ENCODE results near the gene ARL2BP.
"Not testable (repeated sequence)": the region's sequence is repeated elsewhere in the genome, so short reads cannot be mapped to it uniquely, and the experiment has no call there.

The ARL2BP gene

DNA sequence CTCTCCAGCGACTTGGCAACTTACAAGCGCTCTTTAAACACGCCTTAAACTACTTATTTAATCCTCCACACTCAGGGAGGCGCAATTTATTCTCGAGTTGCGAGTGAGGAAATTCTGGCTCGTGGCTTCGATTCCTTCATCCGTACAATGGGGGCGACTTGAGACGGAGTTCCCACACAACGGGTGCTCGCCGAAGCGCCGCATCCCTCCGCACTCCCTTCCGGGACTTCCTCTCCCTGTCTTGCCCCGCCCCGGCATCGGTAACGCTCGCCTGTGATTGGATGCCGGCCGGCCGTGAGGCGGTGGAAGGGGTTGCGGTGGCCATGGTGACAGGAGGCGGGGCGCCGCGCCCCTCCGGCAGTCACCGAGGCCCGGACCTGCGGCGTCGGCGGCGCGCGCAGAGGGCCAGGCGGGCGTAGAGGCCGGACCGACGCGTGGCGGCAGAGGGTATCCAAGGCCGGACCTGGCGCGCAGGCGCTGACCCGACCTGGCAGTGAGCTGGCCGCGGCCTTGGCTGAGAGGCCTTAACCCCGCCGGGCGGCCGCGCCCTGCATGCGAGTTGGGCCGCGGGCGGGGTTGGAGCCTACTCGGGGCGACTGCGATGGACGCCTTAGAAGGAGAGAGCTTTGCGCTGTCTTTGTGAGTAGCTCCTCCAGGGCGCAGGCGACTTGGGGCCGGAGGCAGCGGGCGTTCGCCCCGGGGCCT is at the start of gene ARL2BP:
Gene ARL2BP, plus strand, starts transcription at position 493 of the 705 bp plus-strand sequence. Its CDS starts 109 bp downstream, at position 602.
- TF ChIP-seq GATA1 (IDR thresholded peaks at IDR 0.05; ENCODE audit: low read depth, low read length) (no peak), POLR2A (IDR thresholded peaks at IDR 0.05; ENCODE audit: low read length) (peak; percentile 83)
- peak; percentile 98 for DNase-seq

DNA sequence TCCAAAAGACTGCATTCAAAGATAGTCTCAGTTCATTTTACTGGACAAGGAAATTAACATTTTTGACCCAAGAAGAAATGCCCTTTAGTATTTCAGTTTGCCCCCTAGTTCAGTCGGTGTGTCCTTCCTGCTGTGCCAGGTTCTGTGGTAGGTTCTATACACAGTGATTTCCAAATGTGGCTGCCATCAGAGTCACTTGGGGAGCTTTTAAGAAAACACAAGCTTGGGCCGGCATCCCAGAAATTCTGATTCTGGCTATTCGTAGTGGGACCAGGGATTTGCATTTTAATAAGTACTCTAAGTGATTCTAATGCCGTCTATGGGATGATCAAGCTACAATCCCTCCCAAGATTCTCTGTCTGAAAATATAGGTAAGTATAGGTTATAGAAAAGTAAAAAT is 48.8 kb upstream of the ARL2BP start:
- DNase-seq, result no peak
- TF ChIP-seq GATA1 (IDR thresholded peaks at IDR 0.05; ENCODE audit: low read depth, low read length) (no peak), POLR2A (IDR thresholded peaks at IDR 0.05; ENCODE audit: low read length) (no peak)

DNA sequence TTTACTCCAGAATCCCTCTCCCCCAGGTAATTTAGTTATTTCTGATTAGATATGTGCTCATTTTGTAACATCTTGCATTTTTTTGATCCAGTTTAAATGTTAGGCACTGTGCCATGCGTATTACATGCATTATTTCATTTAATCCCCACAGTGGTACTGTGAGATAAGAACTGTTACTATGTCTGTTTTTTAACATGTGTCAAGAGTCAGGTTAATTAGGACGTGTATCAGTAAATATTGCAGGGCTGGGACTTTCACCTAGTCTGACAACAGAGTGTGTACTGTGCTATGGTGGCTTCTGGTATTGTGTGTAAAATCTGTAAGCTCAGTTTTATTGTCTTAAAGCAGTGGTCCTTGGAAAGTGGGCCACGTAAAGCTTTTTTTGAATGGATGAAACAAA is 48.3 kb upstream of the ARL2BP start:
- DNase-seq, result no peak
- TF ChIP-seq POLR2A (IDR thresholded peaks at IDR 0.05; ENCODE audit: low read length) (no peak), GATA1 (IDR thresholded peaks at IDR 0.05; ENCODE audit: low read depth, low read length) (no peak)

DNA sequence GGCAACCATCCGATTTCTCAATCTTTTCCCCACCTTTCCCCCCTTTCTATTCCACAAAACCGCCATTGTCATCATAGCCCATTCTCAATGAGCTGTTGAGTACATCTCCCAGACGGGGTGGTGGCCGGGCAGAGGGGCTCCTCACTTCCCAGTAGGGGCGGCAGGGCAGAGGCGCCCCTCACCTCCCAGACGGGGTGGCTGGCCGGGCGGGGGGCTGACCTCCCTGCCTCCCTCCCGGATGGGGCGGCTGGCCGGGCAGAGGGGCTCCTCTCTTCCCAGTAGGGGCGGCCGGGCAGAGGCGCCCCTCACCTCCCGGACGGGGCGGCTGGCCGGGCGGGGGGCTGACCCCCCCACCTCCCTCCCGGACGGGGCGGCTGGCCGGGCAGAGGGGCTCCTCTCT is 44.7 kb upstream of the ARL2BP start:
- not testable (repeated sequence) for DNase-seq

DNA sequence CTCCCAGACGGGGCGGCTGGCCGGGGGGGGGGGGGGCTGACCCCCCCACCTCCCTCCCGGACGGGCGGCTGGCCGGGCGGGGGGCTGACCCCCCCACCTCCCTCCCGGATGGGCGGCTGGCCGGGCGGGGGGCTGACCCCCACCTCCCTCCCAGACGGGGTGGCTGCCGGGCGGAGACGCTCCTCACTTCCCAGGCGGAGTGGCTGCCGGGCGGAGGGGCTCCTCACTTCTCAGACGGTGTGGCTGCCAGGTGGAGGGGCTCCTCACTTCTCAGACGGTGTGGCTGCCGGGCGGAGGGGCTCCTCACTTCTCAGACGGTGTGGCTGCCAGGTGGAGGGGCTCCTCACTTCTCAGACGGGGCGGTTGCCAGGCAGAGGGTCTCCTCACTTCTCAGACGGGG is 44.1 kb upstream of the ARL2BP start:
- not testable (repeated sequence) for DNase-seq

DNA sequence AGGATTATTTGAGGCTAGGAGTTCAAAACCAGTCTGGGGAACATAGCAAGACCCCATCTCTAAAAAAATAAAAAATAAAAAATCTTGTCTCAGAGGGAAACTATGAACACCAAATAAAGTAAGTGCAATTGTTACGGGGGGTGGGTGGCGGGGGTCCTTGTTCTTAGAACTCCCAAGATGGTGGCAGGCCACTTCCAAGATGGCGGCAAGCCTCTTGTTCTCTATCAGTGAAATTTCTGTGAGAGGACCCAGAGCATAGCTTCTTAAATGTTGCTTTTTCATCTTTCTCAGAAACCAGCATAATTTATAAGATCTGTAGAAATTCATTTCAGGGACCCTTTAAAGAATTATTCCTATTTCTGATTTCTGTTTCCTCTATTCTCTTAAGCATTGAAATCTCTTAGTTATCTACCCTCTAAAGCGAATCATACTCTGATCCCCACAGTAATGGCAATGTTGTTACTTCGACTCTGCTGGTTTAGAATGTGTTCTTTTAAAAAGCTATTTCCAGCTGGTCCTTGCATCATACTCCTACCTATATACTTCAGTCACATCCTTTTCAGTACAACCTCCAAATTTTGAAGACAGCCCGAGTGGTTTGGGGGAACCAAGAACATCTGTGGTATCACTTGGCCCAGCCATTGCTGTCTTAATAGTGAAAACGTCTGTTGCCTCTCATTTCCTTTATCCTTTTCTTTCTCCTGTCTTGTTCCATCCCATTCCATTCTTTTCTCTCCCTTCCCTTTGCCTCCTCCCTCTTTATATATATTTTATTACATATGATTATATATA is 42.8 kb upstream of the ARL2BP start:
- DNase-seq, result no peak
- TF ChIP-seq GATA1 (IDR thresholded peaks at IDR 0.05; ENCODE audit: low read depth, low read length) (no peak), POLR2A (IDR thresholded peaks at IDR 0.05; ENCODE audit: low read length) (no peak)

DNA sequence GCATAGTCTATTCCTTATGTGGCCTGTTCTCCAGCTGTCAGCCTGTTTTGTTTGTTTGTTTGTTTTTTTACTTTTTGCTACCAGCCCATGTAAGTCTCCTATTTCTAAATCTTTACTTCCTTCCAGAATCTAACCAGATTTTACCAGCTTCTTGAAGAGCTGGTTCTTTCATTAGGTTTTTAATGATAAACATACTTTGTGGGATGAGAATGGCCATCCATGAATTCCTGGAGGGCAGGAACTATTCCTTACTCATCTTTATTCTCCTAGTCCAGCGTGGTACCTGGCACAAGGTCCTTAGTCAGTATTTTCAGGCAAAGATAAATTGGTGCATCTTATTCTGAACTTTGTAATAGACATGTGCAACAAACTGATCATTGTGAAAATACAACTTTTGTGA is 41.6 kb upstream of the ARL2BP start:
- TF ChIP-seq POLR2A (IDR thresholded peaks at IDR 0.05; ENCODE audit: low read length), result no peak
- no peak for TF ChIP-seq GATA1 (IDR thresholded peaks at IDR 0.05; ENCODE audit: low read depth, low read length)
- no peak for DNase-seq

DNA sequence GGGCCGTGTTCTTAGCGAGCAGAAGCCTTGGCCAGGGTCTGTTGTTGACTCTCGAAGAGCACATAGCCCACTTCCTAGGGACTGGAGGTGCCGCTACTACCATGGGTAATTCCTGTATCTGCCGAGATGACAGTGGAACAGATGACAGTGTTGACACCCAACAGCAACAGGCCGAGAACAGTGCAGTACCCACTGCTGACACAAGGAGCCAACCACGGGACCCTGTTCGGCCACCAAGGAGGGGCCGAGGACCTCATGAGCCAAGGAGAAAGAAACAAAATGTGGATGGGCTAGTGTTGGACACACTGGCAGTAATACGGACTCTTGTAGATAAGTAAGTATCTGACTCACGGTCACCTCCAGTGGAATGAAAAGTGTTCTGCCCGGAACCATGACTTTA is 40.4 kb upstream of the ARL2BP start:
- TF ChIP-seq POLR2A (IDR thresholded peaks at IDR 0.05; ENCODE audit: low read length) (no peak), GATA1 (IDR thresholded peaks at IDR 0.05; ENCODE audit: low read depth, low read length) (no peak)

DNA sequence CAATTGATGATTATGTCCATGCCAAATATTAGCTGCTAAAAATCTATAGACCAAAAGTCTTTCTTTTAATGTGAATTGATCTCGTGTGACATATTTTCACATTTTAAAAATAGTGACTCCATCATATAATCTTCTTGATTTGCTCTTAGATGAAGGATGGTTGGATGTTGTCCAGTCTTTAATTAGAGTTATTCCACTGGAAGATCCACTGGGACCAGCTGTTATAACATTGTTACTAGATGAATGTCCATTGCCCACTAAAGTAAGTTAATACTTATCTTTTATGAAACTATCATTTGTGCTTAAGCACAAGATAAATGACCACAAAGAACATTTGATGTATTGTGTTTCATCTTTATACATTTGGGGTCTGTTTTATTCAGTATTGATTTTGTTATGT is 36.1 kb upstream of the ARL2BP start:
- TF ChIP-seq POLR2A (IDR thresholded peaks at IDR 0.05; ENCODE audit: low read length) (no peak), GATA1 (IDR thresholded peaks at IDR 0.05; ENCODE audit: low read depth, low read length) (no peak)
- DNase-seq, result no peak

More for the DNA sequence above, 40.4 kb upstream of the ARL2BP start:
- DNase-seq, result no peak

DNA sequence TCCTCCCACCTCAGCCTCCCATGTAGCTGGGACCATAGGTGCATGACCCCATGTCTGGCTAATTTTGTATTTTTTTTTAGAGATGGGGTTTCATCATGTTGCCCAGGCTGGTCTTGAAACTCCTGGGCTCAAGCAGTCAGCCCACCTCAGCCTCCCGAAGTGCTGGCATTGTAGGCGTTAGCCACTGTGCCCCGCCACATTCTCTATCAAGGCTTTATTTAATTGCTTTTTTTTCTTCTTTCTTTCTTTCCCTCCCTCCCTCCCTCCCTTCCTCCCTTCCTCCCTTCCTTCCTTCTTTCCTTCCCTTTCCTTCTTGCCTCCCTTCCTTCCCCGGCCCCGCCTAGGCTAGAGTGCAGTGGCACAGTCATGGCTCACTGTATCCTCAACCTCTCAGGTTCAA is 35.3 kb upstream of the ARL2BP start:
- no peak for DNase-seq
- no peak for TF ChIP-seq POLR2A (IDR thresholded peaks at IDR 0.05; ENCODE audit: low read length)
- no peak for TF ChIP-seq GATA1 (IDR thresholded peaks at IDR 0.05; ENCODE audit: low read depth, low read length)

DNA sequence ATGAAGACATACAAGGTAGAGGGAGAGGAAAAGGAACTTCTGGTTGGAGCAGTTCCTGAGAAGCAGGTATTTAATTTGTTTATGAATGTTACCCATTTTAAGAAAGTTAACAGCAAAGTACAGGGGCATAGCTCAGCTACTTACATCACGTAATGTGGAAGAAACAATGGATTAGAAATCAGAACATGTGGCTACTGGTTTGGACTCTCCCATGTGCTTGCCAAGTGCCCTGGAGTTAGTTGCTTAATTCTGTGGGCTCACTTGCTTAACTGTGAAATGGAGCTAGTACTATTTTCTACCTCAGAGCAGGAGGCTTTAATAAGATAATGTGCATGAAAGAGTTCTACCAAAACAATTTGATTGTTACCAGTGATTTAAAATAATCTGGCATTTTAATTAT is 31.6 kb upstream of the ARL2BP start:
- no peak for TF ChIP-seq POLR2A (IDR thresholded peaks at IDR 0.05; ENCODE audit: low read length)
- DNase-seq, result no peak

DNA sequence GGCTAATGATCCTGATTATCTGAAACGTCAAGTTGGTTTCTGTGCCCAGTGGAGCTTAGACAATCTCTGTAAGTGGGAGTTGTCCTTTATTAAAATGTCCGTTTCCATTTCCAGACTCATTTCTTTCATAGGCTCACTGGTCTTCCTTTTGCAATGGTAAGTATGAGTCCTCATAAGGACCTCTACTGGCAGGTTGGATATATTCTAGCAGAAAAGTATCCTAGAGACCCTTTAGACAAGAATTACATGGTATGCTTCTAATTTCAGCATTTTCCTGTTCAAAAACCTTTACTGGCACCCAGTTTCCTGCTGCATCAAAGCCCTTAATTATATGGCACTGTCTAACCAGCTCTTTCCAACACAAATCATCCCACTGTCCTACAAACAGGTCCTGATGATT is 28.1 kb upstream of the ARL2BP start:
- no peak for DNase-seq
- no peak for TF ChIP-seq POLR2A (IDR thresholded peaks at IDR 0.05; ENCODE audit: low read length)
- TF ChIP-seq GATA1 (IDR thresholded peaks at IDR 0.05; ENCODE audit: low read depth, low read length), result no peak

DNA sequence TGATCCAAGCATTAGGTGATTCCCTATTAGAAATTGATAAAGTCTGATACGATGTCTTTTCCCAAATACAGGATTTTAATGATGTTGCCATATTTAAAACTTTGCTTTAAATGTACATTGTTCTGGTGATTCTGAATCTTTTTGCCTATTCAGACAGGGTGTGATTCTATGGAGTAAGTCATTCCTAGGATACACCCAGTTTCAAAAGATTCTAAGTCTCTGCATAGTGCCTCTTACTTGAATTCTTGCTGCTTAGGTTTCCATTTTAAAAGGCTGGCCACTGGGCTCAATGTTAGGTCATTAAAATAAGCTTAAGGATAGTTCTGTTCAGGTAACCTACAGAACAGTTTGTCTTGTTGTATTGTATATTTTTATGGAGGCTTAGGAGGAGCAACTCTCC is 22.0 kb upstream of the ARL2BP start:
- DNase-seq, result no peak
- TF ChIP-seq POLR2A (IDR thresholded peaks at IDR 0.05; ENCODE audit: low read length), result no peak
- TF ChIP-seq GATA1 (IDR thresholded peaks at IDR 0.05; ENCODE audit: low read depth, low read length), result no peak

DNA sequence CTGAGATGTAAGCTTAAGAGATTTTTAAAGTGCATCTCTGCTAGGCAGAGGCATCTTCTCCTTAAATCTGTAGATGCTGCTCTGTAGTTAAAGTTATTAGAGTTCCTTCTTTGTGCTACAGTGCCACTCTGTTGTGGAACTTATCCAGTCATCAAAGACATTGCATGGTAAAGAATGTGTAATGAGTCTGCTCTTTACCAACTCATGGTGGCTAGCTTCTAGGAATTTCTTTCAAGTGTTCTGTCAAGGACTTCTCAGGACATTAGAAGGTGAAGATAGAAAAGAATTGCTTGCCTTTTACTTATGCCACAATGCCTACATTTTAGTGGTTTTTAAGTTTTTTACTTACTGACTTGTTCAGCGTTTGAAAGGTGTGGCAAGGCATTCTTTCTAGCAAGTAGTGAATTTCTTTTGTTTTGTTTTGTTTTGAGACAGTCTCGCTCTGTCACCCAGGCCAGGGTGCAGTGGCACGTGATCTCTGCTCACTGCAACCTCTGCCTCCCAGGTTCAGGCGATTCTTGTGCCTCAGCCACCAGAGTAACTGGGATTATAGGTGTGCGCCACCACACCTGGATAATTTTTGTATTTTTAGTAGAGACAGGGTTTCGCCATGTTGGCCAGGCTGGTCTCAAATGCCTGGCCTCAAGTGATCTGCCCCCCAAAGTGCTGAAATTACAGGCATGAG is 20.3 kb upstream of the ARL2BP start:
- DNase-seq, result no peak
- TF ChIP-seq GATA1 (IDR thresholded peaks at IDR 0.05; ENCODE audit: low read depth, low read length) (no peak), POLR2A (IDR thresholded peaks at IDR 0.05; ENCODE audit: low read length) (no peak)

DNA sequence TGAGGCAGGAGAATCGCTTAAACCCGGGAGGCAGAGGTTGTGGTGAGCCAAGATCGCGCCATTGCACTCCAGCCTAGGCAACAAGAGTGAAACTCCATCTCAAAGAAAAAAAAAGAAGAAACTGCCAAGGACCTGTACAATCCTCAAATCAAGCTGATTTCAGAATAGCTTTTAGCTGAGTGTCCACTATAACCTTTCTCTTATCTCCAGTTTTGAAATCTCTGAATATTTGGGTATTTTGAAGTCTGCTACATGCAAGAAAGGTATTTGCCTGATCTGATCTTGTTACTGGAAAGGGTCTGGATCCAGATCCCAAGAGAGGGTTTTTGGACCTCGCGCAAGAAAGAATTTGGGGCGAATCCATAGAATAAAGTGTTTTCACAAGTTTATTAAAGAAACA is 19.1 kb upstream of the ARL2BP start:
- DNase-seq, result no peak
- no peak for TF ChIP-seq GATA1 (IDR thresholded peaks at IDR 0.05; ENCODE audit: low read depth, low read length)
- no peak for TF ChIP-seq POLR2A (IDR thresholded peaks at IDR 0.05; ENCODE audit: low read length)

Measured in erythroblast (primary cell).